GM18858 (cell line): ENCODE measurements around the gene HEXIM2.
"Not testable (repeated sequence)": the region's sequence is repeated elsewhere in the genome, so short reads cannot be mapped to it uniquely, and the experiment has no call there.

Experiments used
- ATAC-seq: cut with Tn5 transposase; IDR thresholded peaks from one replicate; pipeline ENCODE4 v1.9.1; 2021; ENCODE audit not compliant: unreplicated experiment

The HEXIM2 gene

DNA sequence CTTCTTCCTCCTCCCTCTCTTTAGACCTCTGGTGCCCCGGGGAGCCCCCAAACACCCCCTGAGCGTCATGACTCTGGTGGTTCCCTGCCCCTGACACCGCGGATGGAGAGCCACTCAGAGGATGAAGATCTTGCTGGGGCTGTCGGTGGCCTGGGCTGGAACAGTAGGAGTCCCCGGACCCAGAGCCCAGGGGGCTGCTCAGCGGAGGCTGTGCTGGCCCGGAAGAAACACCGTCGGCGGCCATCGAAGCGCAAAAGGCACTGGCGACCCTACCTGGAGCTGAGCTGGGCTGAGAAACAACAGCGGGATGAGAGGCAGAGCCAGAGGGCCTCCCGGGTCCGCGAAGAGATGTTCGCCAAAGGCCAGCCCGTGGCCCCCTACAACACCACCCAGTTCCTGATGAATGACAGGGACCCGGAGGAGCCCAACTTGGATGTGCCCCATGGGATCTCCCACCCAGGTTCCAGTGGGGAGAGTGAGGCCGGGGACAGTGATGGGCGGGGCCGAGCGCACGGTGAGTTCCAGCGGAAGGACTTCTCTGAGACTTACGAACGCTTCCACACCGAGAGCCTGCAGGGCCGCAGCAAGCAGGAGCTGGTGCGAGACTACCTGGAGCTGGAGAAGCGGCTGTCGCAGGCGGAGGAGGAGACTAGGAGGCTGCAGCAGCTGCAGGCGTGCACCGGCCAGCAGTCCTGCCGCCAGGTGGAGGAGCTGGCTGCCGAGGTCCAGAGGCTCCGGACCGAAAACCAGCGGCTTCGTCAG lies 7.5 kb downstream of the HEXIM2 start:
- no peak for ATAC-seq

GRCh38 chr17:45170280-45170930 lies 8.7 kb downstream of the HEXIM2 start:
- no peak for ATAC-seq

GRCh38 chr17:45170931-45171337 lies 9.3 kb downstream of the HEXIM2 start:
- no peak for ATAC-seq

DNA sequence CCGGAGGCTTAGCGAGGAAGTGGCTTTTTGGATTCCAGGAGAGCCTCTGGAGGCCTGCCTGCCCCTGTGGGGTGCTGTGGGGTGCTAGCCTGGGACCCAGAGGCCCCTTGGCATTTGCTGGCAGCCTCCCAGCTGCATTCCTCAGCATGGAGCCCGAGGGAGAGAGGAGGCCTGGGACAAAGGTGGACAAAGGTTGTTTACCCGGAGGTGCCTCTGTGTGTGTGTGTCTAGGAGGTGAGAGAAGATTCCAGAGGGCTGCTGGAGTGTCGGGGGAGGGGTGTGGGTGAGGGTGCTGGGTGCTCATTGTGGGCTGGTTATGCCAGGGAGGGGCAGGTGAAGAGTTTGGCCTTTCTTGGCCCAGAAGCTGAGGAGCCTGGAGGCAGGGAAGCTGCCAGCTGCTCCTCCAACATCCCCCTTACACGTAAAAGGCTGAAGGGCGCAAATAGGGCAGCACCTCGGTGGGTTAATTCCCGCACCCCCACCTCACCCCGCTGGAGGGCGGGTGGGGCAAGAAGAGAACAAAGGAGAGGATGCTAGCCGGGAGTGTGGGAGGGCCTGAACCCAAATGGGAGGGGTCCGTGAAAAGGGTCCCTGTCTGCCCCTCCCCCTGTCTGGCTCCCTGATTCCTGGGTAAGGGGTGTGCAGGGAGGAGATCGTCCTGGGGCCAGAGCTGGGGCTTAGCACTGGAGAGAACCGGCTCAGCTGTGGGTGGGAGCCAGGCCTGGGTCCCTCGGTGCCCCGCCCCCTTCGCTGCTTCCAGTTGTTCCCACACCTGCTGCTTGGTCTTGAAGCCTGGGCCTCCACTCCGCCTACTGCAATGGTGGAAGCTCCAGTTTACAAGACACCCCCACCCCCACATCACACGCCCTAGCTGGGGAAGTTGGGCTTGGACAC lies 9.9 kb downstream of the HEXIM2 start:
- ATAC-seq = no peak

DNA sequence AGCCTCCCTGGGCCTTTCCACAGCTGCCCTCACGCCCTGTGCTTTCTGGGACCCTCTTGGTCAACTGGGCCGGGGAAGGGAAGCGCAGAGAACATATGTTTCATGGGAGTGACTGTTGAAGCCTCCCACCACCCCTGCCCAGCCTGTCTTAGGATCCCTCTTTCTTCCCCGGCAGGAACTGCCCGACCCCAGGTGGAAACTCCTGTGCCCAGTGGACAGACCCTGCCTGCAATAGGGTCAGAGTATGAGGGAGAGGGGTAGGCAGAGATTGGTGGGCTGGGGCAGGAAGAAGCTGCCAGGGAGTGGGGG lies 10.5 kb downstream of the HEXIM2 start:
- ATAC-seq = no peak

DNA sequence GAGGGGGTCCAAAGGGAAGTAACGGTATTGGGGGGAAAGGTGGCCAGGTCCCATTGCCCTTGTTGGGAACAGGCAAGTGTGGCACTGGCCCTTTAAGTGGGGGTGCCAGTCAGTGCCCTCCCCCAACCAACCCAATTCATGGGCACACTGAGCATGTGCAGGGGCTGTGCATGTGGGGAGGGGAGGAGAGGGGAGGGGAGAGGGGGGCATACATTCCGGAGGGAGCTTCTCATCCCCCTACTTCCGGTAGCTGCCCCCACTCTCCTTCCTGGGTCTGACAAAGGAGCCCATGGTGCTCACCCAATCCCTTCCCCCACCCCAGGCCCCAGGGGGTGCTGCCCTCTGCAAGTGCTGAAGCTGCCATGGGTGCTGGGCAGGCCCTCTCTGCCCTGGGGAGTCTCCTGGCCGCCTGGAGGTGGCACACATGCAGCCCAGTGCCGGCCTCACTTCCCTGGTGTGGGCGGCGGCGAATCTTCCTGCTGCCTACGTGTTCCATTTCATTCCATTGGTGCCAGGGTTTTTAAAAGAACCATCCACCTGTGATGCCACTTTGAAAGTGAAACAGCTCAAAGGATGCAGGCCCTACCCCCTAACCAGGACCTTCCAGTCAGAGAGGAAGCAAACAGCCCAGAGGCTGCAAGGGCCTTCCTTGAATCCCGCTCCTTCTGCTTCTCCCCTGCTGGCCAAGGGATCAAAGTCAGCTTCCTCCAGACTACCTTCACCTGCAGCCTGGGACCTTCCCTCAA lies 11.0 kb downstream of the HEXIM2 start:
- ATAC-seq = no peak

- no peak for ATAC-seq
Measured at GRCh38 chr17:45175759-45176115, 14.1 kb downstream of the HEXIM2 start.

- ATAC-seq = no peak
Measured at GRCh38 chr17:45177563-45177962, 15.9 kb downstream of the HEXIM2 start.

- no peak for ATAC-seq
Measured at GRCh38 chr17:45184144-45184543, 22.5 kb downstream of the HEXIM2 start.

DNA sequence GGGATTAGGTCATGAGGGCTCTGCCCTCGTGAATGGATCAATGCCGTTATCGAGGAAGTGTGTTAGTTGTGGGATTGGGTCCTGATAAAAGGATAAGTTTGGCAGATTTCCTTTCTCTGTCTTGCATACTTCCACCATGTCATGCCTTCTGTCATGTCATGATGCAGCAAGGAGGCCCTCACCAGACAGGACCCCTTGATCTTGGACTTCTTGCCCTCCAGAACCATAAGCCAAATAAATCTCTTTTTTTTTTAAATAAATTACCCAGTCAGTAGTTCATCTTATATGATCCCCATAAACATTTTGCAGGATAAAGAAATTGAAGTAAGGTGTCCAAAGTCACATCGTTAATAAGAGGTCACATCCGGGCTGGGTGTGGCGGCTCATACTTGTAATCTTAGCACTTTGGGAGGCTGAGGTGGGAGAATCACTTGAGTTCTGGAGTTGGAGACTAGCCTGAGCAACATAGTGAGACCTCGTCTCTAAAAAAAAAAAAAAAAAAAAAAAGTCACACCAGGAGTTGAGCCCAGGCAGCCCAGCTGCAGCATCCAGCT lies 25.2 kb downstream of the HEXIM2 start:
- no peak for ATAC-seq

DNA sequence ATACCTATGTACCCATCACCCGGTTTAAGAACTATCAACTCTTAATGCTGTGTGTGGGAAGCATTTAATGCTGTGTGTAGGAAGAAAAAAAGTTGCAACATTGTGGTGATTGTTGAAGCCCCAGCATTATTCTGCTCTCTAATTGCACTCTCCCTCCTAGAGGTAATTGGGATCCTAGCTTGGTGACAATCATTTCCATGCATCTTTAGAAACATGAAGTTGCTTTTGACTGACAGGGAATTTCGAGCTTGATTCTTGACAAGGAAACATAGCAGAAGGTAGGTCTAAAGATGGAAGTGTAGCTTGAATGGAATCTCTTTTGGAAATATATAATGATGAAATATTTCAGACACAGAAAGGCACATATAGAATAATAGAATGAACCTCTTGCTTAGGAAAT lies 27.3 kb downstream of the HEXIM2 start:
- no peak for ATAC-seq

GRCh38 chr17:45190503-45191255 lies 29.0 kb downstream of the HEXIM2 start:
- ATAC-seq = no peak

DNA sequence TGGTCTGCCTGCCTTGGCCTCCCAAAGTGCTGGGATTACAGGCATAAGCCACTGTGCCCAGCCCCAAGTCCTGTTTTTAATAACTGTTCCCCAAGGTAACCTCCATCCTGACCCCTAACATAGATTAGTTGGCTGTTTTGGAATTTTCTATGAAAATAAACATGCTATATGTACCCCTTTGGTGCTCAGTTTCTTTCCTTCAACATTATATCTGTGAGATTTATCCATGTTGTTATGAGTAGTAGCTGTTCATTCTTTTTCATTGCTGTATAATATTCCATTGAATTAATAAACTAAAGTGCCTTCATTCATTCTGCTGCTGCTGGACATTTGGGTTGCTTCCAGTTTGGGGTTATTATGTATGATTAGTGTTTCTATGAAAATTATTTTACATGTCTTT lies 33.7 kb downstream of the HEXIM2 start:
- no peak for ATAC-seq

- ATAC-seq = no peak
Measured at GRCh38 chr17:45197108-45197507, 35.4 kb downstream of the HEXIM2 start.

DNA sequence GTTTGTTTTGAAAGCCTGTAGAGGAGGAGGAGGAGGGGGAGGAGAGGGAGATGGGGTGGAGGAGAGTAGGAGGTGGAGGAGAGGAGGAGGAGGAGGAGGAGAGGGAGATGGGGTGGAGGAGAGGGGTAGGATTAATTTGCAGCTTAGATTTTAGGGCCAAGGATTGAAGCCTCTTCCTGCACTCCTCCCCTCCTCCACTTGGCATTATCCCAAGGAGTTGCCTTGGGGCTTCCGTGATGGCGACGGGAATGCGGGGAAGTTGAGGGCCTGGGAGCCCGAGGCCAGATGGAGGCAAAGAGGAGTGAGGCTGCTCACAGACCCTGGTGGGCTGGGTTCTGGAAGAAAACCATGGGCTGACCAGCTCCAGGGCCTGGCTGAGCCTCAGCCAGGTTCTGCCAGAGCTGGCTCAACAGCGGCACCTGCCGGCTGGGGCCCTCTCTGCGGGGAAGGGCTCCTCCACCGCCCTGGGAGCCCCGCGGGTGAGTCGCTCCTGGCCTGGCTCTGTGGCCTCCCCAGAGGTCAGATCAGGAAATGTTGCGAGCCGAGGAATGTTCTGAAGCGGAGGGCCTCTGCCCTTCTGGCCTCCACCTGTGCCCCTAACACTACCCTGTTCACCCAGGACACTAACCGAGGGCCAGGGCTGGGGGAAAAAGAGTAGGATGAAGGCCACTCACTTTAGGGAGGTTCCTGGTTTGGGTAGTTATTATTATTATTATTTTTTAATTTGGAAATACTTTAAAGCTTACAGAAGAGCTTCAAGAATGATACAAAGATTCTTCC lies 36.1 kb downstream of the HEXIM2 start:
- ATAC-seq = peak; percentile 60

- no peak for ATAC-seq
Measured at GRCh38 chr17:45200701-45201100, 39.0 kb downstream of the HEXIM2 start.

GRCh38 chr17:45201457-45201856 lies 39.8 kb downstream of the HEXIM2 start:
- ATAC-seq = no peak

DNA sequence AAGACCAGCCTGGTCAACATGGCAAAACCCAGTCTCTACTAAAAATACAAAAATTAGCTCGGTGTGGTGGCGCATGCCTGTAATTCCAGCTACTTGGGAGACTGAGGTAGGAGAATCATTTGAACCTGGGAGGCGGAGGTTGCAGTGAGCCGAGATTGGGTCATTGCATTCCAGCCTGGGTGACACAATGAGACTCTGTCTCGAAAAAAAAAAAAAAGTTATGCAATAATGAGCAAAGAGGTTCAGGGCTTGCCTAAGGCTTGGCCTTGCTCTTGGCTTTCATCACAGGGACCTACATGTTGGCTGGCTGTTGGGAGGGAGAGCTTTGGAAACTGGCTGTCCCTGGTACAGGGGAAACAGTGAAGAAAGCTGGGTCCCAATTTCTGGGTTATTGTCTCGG lies 40.2 kb downstream of the HEXIM2 start:
- not testable (repeated sequence) for ATAC-seq

DNA sequence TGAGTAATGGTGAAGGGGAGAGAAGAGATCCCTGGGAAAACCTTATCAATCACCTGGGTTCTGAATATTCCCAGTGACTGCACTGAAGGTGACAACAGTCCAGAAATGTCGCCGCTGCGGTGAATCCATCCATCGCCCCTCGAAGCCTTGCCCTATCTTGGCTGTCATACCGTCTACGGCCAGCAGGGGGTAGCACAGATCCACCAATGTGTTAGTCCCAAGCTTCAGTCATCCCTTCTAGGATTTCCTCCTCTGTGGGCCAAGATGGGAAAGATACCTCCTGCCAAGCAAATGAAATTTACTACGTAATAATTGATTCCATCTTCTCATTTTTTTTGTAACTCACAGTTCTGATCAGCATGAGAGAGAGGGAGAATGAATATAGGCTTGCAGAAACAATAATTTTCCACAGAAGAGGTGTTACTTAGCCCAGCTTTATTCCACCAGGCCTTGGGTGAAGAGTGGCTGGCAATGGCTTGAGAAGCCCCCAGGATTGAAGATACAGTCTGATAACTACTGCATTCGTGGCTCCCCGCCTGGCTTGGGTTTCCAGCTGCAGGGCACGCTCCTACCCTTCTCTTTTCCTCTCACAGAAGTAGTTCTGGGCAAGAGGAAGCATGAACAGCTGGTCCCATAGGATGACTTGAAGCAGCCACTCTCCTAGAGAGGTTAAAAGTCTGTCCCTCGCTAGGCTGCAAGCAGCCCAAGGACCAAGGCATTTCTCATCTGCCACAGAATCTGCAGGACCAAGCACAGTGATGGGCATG lies 57.4 kb downstream of the HEXIM2 start:
- no peak for ATAC-seq
